ENCODE data around the gene WNT2. TPM values are rescaled to one million over a fixed set of nuclear protein-coding genes. Genes with fewer than 3 reads are reported as not detected.

The WNT2 gene
- total RNA-seq, 4 donors from 2014 or later: 0.68 to 0.99 TPM; not detected in 2

DNA sequence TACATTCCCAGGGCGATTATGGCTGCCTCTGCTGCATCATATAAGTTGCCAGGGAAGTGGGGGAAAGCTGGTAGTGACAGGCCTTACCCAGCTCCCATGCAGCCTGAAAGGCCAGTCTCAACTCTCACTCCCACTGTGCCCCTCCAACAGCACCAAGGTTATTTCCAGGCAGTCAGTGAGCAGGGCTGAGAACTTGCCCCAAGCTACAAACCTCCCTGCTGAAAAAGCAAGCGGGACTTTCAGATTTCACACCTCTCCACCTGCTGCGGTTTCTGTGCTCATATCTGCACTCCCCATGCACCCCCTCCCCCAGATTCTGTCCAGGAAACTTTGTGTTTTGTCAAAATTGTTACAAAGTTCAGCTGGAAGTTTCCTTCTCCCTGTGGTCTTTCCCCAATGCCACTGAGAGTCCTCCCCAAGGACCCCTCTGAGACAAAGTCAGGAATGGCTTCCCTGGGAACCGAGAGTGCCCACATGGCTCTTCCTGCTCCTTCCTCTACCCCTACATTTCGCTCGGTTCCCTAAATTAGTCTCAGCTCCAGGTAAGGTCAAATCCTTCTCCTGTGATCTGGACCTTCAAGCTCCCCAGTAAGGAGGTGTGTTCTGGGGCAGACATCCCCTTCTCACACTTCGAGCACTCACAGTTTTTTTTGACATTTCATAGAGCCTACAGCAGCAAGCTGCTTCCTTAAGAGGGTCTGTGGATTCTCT, 25.3 kb upstream of the WNT2 start:
- Histone ChIP-seq H3K27ac (no peak overlapping the region), H3K36me3 (no peaks in the 10 kb centered on the region), H3K4me3 (no peak overlapping the region), H3K27me3 (no peaks in the 10 kb centered on the region), H3K4me1 (no peaks in the 10 kb centered on the region), H3K9me3 (no peaks in the 10 kb centered on the region)
- DNase-seq (ENCODE audit: low spot score in 2 of 2): no peak
- 84% methylated on average over 7 of the region's 7 CpGs for WGBS
- TF ChIP-seq, protein P1, sequence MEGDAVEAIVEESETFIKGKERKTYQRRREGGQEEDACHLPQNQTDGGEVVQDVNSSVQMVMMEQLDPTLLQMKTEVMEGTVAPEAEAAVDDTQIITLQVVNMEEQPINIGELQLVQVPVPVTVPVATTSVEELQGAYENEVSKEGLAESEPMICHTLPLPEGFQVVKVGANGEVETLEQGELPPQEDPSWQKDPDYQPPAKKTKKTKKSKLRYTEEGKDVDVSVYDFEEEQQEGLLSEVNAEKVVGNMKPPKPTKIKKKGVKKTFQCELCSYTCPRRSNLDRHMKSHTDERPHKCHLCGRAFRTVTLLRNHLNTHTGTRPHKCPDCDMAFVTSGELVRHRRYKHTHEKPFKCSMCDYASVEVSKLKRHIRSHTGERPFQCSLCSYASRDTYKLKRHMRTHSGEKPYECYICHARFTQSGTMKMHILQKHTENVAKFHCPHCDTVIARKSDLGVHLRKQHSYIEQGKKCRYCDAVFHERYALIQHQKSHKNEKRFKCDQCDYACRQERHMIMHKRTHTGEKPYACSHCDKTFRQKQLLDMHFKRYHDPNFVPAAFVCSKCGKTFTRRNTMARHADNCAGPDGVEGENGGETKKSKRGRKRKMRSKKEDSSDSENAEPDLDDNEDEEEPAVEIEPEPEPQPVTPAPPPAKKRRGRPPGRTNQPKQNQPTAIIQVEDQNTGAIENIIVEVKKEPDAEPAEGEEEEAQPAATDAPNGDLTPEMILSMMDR (IDR thresholded peaks at IDR 0.05): no peak
- TF ChIP-seq EP300 (IDR thresholded peaks at IDR 0.05) (no peak), POLR2AphosphoS5 (IDR thresholded peaks at IDR 0.05) (no peak), POLR2A (IDR thresholded peaks at IDR 0.05) (no peak)

DNA sequence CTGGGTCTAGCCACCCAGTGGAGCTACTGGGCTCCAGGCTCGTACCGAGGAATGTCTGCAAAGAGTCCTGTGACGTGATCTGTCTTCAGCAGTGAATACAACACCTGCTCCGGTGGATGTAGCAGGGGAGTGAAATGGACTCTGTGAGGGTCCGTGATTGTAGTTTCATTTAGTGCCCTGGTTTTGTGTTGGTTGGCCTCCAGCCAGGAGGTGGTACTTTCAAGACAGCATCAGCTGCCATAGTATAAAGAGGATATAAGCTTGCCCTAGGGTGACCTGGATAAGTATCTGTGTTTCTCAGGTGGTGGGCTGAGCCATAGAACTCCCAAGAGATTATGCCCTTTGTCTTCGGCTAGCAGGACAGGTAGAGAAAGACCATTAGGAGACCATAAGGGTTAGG, 24.6 kb upstream of the WNT2 start:
- Histone ChIP-seq H3K4me1 (no peaks in the 10 kb centered on the region), H3K36me3 (no peaks in the 10 kb centered on the region), H3K9me3 (no peaks in the 10 kb centered on the region), H3K27me3 (no peaks in the 10 kb centered on the region), H3K4me3 (no peak overlapping the region), H3K27ac (no peak overlapping the region)
- no peak for DNase-seq (ENCODE audit: low spot score in 2 of 2)
- WGBS: 89% methylated on average over 6 of the region's 6 CpGs
- TF ChIP-seq EP300 (IDR thresholded peaks at IDR 0.05): no peak
- TF ChIP-seq, protein P1 (IDR thresholded peaks at IDR 0.05): no peak
- no peak for TF ChIP-seq POLR2AphosphoS5 (IDR thresholded peaks at IDR 0.05)
- TF ChIP-seq POLR2A (IDR thresholded peaks at IDR 0.05): no peak

DNA sequence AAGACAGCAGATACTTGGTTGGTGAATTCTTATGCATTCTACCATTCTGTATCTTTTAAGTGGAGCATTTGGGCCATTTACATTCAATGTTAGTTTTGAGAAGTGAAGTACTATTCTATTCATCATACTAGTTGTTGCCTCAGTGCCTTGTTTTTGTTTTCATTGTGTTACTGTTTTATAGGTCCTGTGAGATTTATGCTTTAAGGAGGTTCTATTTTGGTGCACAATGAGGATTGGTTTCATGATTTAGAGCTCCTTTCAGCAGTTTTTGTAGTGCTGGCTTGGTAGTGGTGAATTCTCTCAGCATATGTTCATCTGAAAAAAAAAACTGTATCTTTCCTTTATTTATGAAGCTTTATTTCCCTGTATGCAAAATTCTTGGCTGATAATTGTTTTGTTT, 23.3 kb upstream of the WNT2 start:
- DNase-seq (ENCODE audit: low spot score in 2 of 2): no peak
- Histone ChIP-seq H3K27ac (no peak overlapping the region), H3K9me3 (no peaks in the 10 kb centered on the region), H3K27me3 (no peaks in the 10 kb centered on the region), H3K36me3 (no peaks in the 10 kb centered on the region), H3K4me3 (no peak overlapping the region), H3K4me1 (no peaks in the 10 kb centered on the region)
- TF ChIP-seq EP300 (IDR thresholded peaks at IDR 0.05) (no peak), POLR2A (IDR thresholded peaks at IDR 0.05) (no peak), POLR2AphosphoS5 (IDR thresholded peaks at IDR 0.05) (no peak)
- TF ChIP-seq, protein P1 (IDR thresholded peaks at IDR 0.05): no peak

DNA sequence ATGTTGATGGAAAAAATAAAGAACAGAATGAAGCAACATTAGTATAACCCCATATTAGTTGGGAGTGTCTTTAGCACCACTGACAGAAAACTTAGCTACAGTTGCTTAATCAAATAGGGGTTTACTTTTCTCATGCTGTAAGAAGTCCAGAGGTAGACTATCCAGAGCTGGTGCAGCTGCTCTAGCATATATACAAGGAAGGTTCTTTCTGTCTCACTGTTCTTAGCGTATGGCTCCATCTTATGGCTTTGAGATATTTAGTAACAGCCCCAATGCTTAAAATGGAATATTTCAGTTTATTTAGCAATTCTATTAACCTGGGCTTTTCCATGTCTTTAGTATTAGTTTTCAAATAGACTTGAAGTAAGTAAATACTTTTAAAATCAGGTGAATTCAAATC, 15.2 kb upstream of the WNT2 start:
- TF ChIP-seq, protein P1 (IDR thresholded peaks at IDR 0.05): no peak
- TF ChIP-seq POLR2A (IDR thresholded peaks at IDR 0.05) (no peak), POLR2AphosphoS5 (IDR thresholded peaks at IDR 0.05) (no peak), EP300 (IDR thresholded peaks at IDR 0.05) (no peak)
- 72% methylated on average over 1 of the region's 1 CpG for WGBS
- Histone ChIP-seq H3K27me3 (no peaks in the 10 kb centered on the region), H3K4me1 (no peaks in the 10 kb centered on the region), H3K4me3 (no peak overlapping the region), H3K36me3 (no peaks in the 10 kb centered on the region), H3K27ac (no peak overlapping the region), H3K9me3 (no peaks in the 10 kb centered on the region)
- DNase-seq (ENCODE audit: low spot score in 2 of 2): no peak

DNA sequence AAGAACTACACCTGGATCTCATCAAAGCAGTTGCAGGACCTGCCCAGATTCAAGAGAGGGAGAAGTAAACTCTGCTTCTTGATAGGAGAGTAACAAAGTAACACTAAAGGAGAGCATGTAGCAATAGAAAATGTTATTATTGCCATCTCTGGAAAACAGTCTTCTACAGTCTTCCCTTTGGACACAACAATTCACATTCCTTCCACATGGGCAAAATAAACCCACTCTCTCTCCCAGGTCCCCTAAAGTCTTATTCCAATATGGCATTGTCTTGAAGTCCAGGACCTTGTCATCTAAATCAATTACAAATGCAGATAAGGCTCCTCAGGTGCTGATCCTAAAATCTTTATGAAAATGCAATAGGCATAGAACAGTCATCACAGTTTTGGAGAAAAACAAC, 10.3 kb upstream of the WNT2 start:
- H3K27ac ChIP-seq: no peak overlapping the region
- no peak overlapping the region for H3K4me3 ChIP-seq
- TF ChIP-seq, protein P1 (IDR thresholded peaks at IDR 0.05): no peak
- TF ChIP-seq POLR2A (IDR thresholded peaks at IDR 0.05) (no peak), EP300 (IDR thresholded peaks at IDR 0.05) (no peak), POLR2AphosphoS5 (IDR thresholded peaks at IDR 0.05) (no peak)
- H3K4me1 ChIP-seq: no peaks in the 10 kb centered on the region
- DNase-seq (ENCODE audit: low spot score in 2 of 2): no peak
- no peaks in the 10 kb centered on the region for H3K9me3 ChIP-seq
- no peaks in the 10 kb centered on the region for H3K36me3 ChIP-seq
- no peaks in the 10 kb centered on the region for H3K27me3 ChIP-seq

Data from suprapubic skin (tissue), 4 donors.